Transverse colon (tissue), 4 donors: ENCODE results near the gene SCARF1.

ENCODE experiments used
- CTCF ChIP-seq, 5 experiments: fragments of 200-600 bp in 3 of 5; fragments of 450-650 bp in 2 of 5; sonication (generic) in 3 of 5; IDR thresholded peaks; 1 replicate in 2 of 5; 2 replicates in 3 of 5; pipeline ENCODE4 v1.5.1; 2016 to 2017; ENCODE audit warnings: antibody characterized with exemption in 5 of 5, inconsistent platforms in 3 of 5, mild to moderate bottlenecking in 2 of 5, moderate library complexity in 1 of 5
- EP300 ChIP-seq: sonication (generic); formaldehyde crosslinking; IDR thresholded peaks from one replicate; pipeline ENCODE4 v1.6.1; 2017; ENCODE audit warnings: antibody characterized with exemption, low read depth
- POLR2A ChIP-seq: fragments of 450-650 bp; IDR thresholded peaks from one replicate; pipeline ENCODE4 v1.6.1; 2016; ENCODE audit warnings: antibody characterized with exemption, mild to moderate bottlenecking, moderate library complexity
- POLR2AphosphoS5 ChIP-seq, 3 donors: sonication (generic); formaldehyde crosslinking; IDR thresholded peaks; one replicate each; pipeline ENCODE4 v1.6.1; 2016; ENCODE audit warnings: antibody characterized with exemption in 3 of 3

- no peak for TF ChIP-seq CTCF (IDR thresholded peaks at IDR 0.05)
- peak; percentile 22 to 80 (median 66) for TF ChIP-seq POLR2AphosphoS5 (IDR thresholded peaks at IDR 0.05)
- peak; percentile 53 for TF ChIP-seq POLR2A
- no peak for TF ChIP-seq EP300
Observed at GRCh38 chr17:1650731-1651558, 5.4 kb upstream of the SCARF1 start.
